Cardiac fibroblast (primary cell): ENCODE data around the gene CHML.
A peak's percentile ranks its signal among the peaks of the same experiment; 100 is the strongest.

Experiments
- DNase-seq, 2 donors: peaks; one replicate each; pipeline versions ENCODE4 v3.0.0 to v3.0.0-alpha.2; 2010; ENCODE audit warnings: low read depth in 2 of 2
- H3K4me3 ChIP-seq, 2 donors: replicated peaks in 1 of 2; 1 replicate in 1 of 2; 2 replicates in 1 of 2; pipeline ENCODE4 v1.5.1; 2011; ENCODE audit warnings: low read depth in 2 of 2, low read length in 2 of 2, mild to moderate bottlenecking in 2 of 2, moderate library complexity in 1 of 2
- CTCF ChIP-seq: IDR thresholded peaks from one replicate; pipeline ENCODE4 v1.5.1; 2011; ENCODE audit warnings: low read depth, mild to moderate bottlenecking, low read length, inconsistent platforms

Gene CHML

GRCh38 chr1:241658081-241658793 lies 18.1 kb upstream of the CHML start:
- DNase-seq: peak in 1 of 2 donors; percentile 23
- no peak for TF ChIP-seq CTCF
- H3K4me3 ChIP-seq: no peak overlapping the region

GRCh38 chr1:241654641-241655040 lies 14.5 kb upstream of the CHML start:
- no peak for DNase-seq
- no peak for TF ChIP-seq CTCF
- no peak overlapping the region for H3K4me3 ChIP-seq

- no peak for TF ChIP-seq CTCF
- DNase-seq: peak in 1 of 2 donors; percentile 5
- no peak overlapping the region for H3K4me3 ChIP-seq
These were observed 13.8 kb upstream of the CHML start for GRCh38 chr1:241654019-241654418.

- H3K4me3 ChIP-seq: no peak within 1 kb of the TSS
- no peak for TF ChIP-seq CTCF
- DNase-seq: no peak
These were observed 11.8 kb upstream of the CHML start, which contains the start of gene WDR64 for GRCh38 chr1:241652012-241652411. Gene WDR64 (plus strand): TSS chr1:241652281. CDS start chr1:241652485, 204 bp downstream.

- H3K4me3 ChIP-seq: no peak overlapping the region
- no peak for DNase-seq
- no peak for TF ChIP-seq CTCF
These were observed 8.0 kb upstream of the CHML start for GRCh38 chr1:241648159-241648558.

- no peak for TF ChIP-seq CTCF
- DNase-seq: peak in 1 of 2 donors; percentile 62
- no peak overlapping the region for H3K4me3 ChIP-seq
These were observed 7.5 kb upstream of the CHML start for GRCh38 chr1:241647658-241648057.

- DNase-seq: no peak
- TF ChIP-seq CTCF: no peak
- H3K4me3 ChIP-seq: no peak overlapping the region
These were observed 6.0 kb upstream of the CHML start for GRCh38 chr1:241646201-241646600.
